Retinal pigment epithelial cell (primary cell): Measurements from ENCODE around the gene BATF3.

Source experiments
- DNase-seq: peaks from one replicate; pipeline ENCODE4 v3.0.0-alpha.2; 2010; ENCODE audit warnings: low read depth
- H3K4me3 ChIP-seq: 2 replicates; pipeline ENCODE4 v1.5.1; 2011; ENCODE audit warnings: mild to moderate bottlenecking, low read length, control low read depth, moderate library complexity
- TF ChIP-seq, protein P1 (sequence below): conservative IDR thresholded peaks from 2 replicates; pipeline ENCODE4 v1.5.1; 2011; ENCODE audit warnings: low read depth, low read length, control low read depth, inconsistent platforms

BATF3 gene

DNA sequence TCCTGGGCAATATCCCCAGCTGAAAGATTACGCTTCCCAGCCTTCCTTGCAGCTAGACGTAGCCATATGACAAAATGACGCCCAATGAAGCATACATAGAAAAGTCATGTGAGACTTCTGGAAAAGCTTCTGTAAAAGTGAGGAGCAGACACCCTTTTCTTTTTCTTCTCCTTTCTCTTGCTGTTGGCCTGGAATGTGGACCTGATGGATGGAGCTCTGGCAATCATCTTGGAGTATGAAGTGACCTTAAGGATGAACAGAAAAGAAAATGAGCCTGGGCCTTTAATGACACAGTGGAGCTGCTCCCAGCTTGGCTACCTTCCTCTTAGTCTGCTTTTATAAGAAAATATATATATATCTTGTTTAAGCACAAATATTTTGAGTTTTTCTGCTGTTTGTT, 24.8 kb downstream of the BATF3 start:
- no peak for DNase-seq
- TF ChIP-seq, protein P1, sequence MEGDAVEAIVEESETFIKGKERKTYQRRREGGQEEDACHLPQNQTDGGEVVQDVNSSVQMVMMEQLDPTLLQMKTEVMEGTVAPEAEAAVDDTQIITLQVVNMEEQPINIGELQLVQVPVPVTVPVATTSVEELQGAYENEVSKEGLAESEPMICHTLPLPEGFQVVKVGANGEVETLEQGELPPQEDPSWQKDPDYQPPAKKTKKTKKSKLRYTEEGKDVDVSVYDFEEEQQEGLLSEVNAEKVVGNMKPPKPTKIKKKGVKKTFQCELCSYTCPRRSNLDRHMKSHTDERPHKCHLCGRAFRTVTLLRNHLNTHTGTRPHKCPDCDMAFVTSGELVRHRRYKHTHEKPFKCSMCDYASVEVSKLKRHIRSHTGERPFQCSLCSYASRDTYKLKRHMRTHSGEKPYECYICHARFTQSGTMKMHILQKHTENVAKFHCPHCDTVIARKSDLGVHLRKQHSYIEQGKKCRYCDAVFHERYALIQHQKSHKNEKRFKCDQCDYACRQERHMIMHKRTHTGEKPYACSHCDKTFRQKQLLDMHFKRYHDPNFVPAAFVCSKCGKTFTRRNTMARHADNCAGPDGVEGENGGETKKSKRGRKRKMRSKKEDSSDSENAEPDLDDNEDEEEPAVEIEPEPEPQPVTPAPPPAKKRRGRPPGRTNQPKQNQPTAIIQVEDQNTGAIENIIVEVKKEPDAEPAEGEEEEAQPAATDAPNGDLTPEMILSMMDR, result no peak
- no peak overlapping the region for H3K4me3 ChIP-seq

DNA sequence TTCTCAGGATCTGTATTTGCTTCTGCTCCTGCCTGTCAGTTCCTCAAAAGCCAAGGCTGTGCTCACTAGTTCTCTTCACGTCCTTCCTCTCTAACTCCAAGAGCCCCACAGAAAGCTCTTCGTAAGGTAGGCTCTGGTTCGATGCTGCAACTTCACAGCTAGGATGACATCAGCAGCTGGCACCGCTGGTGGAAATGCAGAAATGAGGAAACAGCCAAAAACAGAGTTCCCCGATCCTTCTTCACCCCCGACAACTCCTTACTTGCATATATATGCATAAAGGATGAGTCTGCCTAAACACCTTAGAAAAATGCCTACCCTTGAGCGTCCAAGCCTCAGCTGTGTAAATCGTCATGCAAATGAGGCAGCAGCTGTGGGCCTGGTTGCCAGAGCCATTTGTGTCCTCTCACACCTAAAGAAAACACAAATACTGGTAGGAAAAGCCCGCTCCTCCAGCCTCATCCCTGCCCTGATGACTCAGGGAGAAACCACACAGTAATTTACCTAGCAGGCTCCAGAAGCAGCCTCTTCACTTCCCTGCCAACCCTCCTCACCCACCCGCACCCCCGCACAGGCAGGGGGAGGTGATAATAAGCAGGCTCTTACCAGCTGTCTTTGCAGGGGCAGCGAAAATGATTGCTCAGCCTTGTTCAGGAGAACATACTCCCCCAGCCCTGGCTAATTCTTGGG, 28.2 kb downstream of the BATF3 start:
- no peak overlapping the region for H3K4me3 ChIP-seq
- DNase-seq, result no peak
- TF ChIP-seq, protein P1, result no peak

DNA sequence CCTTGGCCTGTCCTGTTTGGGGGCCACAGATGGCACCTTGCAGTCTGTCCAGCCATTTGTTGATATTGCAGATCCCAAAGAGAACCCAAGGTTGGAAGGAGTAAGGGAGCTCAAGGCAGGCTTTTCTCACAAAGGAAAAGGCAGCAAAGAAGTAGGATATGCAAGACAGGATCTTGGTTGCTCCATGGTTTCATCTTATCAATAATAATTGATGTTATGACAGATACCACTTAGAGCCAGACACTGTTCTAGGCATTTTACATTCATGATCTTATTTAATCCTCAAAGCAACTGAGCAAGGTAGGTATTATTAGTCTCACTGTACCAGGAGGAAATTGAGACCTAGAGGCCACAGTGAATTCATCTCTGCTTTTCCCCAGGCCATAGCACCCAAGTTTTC, 28.8 kb downstream of the BATF3 start:
- no peak for DNase-seq
- H3K4me3 ChIP-seq, result no peak overlapping the region
- TF ChIP-seq, protein P1, result no peak

DNA sequence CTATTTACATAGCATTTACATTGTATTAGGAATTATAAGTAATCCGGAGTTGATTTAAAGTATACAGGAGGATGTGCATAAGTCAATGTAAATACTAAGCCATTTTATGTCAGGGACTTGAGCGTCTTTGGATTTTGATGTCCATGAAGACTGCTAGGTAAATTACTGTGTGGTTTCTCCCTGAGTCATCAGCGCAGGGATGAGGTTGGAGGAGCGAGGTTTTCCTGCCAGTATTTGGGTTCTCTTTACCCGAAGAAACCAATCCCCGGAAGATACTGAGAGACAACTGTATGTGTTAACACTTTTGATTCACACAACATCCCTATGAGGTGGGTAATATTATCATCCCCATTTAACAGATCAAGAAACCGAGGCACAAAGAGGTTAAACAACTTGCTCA, 29.3 kb downstream of the BATF3 start:
- no peak for DNase-seq

DNA sequence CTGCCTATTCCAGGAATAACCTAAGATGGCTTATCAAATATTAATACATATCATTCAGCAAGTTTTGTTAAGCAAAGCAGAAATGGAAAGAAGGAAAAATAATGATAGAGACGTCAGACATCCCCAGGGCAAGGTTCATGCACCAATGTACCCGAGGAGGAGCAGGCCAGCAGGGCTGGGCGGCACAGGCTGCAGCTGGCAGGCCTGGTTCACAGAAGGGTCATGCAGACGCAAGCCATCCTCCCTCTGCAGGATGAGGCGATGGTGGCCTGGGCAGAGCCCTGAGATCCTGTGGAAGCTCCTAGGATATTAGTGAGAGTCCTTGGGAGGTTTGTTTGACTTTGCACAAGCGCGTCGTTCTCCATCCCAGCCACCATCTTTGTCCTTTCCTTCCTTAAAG, 30.0 kb downstream of the BATF3 start:
- no peak overlapping the region for H3K4me3 ChIP-seq
- TF ChIP-seq, protein P1, result no peak
- no peak for DNase-seq

More for the DNA sequence above, 29.3 kb downstream of the BATF3 start:
- H3K4me3 ChIP-seq, result no peak overlapping the region
- TF ChIP-seq, protein P1, result no peak

DNA sequence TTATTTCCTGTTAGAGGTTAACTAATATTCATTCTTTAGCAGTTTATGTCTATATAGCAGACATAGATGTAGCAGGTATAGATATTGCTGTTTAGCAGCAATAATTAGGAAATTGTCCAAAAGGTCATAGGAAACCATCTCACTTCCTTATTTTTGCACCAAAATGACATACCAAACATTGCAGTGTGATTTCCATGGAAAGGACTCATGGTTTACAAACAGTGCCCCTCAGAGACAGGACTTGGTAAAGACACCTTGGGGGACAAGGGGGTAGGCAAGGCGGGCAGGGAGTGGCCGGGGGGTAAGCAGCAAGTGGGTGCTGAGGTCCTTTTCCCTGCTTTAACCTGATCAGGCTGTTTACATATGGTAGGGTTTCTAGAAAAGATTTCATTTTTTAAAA, 30.5 kb downstream of the BATF3 start:
- no peak for DNase-seq
- TF ChIP-seq, protein P1, result peak; percentile 34
- H3K4me3 ChIP-seq, result no peak overlapping the region

DNA sequence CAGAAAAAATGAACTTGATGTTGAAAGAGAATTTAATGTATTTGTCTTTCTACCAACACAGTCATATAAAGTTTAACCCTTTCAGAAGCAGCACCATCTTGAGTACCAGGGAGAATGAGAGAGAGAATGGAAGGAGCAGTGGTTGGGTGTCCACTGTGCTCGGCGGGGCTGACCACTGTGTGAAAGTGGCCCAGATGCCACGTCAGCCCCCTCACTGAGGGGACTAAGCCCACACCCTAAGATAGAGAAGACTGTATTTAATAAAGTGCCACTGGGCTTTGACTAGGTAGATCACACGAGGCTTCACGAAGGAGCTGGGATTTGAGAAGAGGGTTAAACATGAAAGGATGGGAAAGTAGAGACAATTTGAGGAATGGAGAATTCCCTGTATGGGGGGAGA, 31.2 kb downstream of the BATF3 start:
- no peak overlapping the region for H3K4me3 ChIP-seq
- no peak for DNase-seq
- TF ChIP-seq, protein P1, result no peak
